Inflammatory macrophage treated with lipopolysaccharide for 4 hours (primary cell): ENCODE measurements around the gene NUDT8.
"Not testable (repeated sequence)": the region's sequence is repeated elsewhere in the genome, so short reads cannot be mapped to it uniquely, and the experiment has no call there.

Experiments
- DNase-seq: peaks from one replicate; pipeline ENCODE4 v3.0.0-alpha.2; 2020

Gene NUDT8

GRCh38 chr11:67627441-67627811 lies 2.3 kb downstream of the NUDT8 start:
- no peak for DNase-seq

- DNase-seq = no peak
Measured at GRCh38 chr11:67626970-67627369, 2.8 kb downstream of the NUDT8 start.

GRCh38 chr11:67626131-67626833 lies 3.5 kb downstream of the NUDT8 start:
- DNase-seq = not testable (repeated sequence)

GRCh38 chr11:67623795-67624194 lies 5.9 kb downstream of the NUDT8 start:
- DNase-seq = not testable (repeated sequence)

GRCh38 chr11:67622905-67623304 lies 6.8 kb downstream of the NUDT8 start:
- not testable (repeated sequence) for DNase-seq

GRCh38 chr11:67621928-67622327 lies 7.8 kb downstream of the NUDT8 start:
- DNase-seq = not testable (repeated sequence)

GRCh38 chr11:67620621-67621020 lies 9.1 kb downstream of the NUDT8 start:
- DNase-seq = not testable (repeated sequence)

GRCh38 chr11:67619683-67620618 lies 9.8 kb downstream of the NUDT8 start:
- not testable (repeated sequence) for DNase-seq

- DNase-seq = not testable (repeated sequence)
Measured at GRCh38 chr11:67618901-67619659, 10.7 kb downstream of the NUDT8 start.

- no peak for DNase-seq
Measured at GRCh38 chr11:67617243-67617953, 12.3 kb downstream of the NUDT8 start.

GRCh38 chr11:67616431-67617242 lies 13.1 kb downstream of the NUDT8 start:
- no peak for DNase-seq

GRCh38 chr11:67615728-67616430 lies 13.9 kb downstream of the NUDT8 start:
- DNase-seq = no peak

GRCh38 chr11:67614730-67615714 lies 14.7 kb downstream of the NUDT8 start:
- peak; percentile 35 for DNase-seq

- DNase-seq = peak; percentile 74
Measured at GRCh38 chr11:67613960-67614715, 15.6 kb downstream of the NUDT8 start.

GRCh38 chr11:67613313-67613959 lies 16.3 kb downstream of the NUDT8 start:
- no peak for DNase-seq

GRCh38 chr11:67612751-67613150 lies 17.0 kb downstream of the NUDT8 start:
- no peak for DNase-seq

- DNase-seq = no peak
Measured at GRCh38 chr11:67611704-67612587, 17.8 kb downstream of the NUDT8 start.
